Endothelial cell of umbilical vein (primary cell): ENCODE measurements around the gene MYO1C. TPM values are rescaled to one million over a fixed set of nuclear protein-coding genes. Genes with fewer than 3 reads are reported as not detected.
A peak's percentile ranks its signal among the peaks of the same experiment; 100 is the strongest.

Experiments
- BruUV-seq: library from RNA; stranded (reverse); fragments of 400-500 nt; replicated peaks from 2 replicates; lab custom pipeline; 2021; lab: Mats Ljungman, UMichigan
- CTCF ChIA-PET: fragments of 300-600, 350-600 bp; sonication (Branson Sonifier 250); formaldehyde crosslinking; loops from one replicate; lab custom pipeline; 2021; ENCODE audit warnings: antibody characterized with exemption, inconsistent platforms; lab: Charles Lee
- POLR2A ChIA-PET: fragments of 300-600, 350-600 bp; sonication (Branson Sonifier 250); formaldehyde crosslinking; loops from one replicate; lab custom pipeline; 2021; ENCODE audit warnings: antibody characterized with exemption, inconsistent platforms; lab: Charles Lee
- DNase-seq: peaks from one replicate; pipeline ENCODE4 v3.0.0-alpha.2; 2011; ENCODE audit warnings: low read depth, low spot score
- FAIRE-seq: peaks from 2 replicates; lab custom pipeline; 2011; peaks lifted over from hg19 to GRCh38; lab: Jason Lieb, UNC
- H2AFZ ChIP-seq: 2 replicates; pipeline ENCODE4 v1.6.0; 2012; ENCODE audit warnings: low read depth, low read length, control low read depth, inconsistent platforms
- H3K27ac ChIP-seq: 2 replicates; pipeline ENCODE4 v1.5.1; 2011; ENCODE audit warnings: low read depth, mild to moderate bottlenecking, control low read depth, low read length, moderate library complexity; ENCODE audit not compliant: insufficient read depth
- H3K27me3 ChIP-seq, 2 experiments: 2 replicates each; pipeline versions ENCODE4 v1.6.0 to v1.6.1; 2011; ENCODE audit warnings: low read length in 2 of 2, mixed read lengths in 1 of 2; ENCODE audit not compliant: control insufficient read depth in 2 of 2, insufficient read depth in 2 of 2
- H3K36me3 ChIP-seq, 2 experiments: 2 replicates in 1 of 2; 3 replicates in 1 of 2; pipeline ENCODE4 v1.5.1; 2011; ENCODE audit warnings: low read length in 2 of 2, mild to moderate bottlenecking in 1 of 2, moderate library complexity in 1 of 2; ENCODE audit not compliant: control insufficient read depth in 2 of 2, insufficient read depth in 2 of 2; ENCODE audit errors: extremely low read depth in 1 of 2
- H3K4me1 ChIP-seq: 3 replicates; pipeline ENCODE4 v1.5.1; 2011; ENCODE audit warnings: mild to moderate bottlenecking, low read length; ENCODE audit not compliant: control insufficient read depth, insufficient read depth; ENCODE audit errors: extremely low read depth
- H3K4me2 ChIP-seq: 2 replicates; pipeline ENCODE4 v1.6.1; 2011; ENCODE audit warnings: low read length, control low read depth, mixed read lengths; ENCODE audit not compliant: insufficient read depth
- H3K4me3 ChIP-seq, 3 experiments: fragments of 200-600 bp in 1 of 3; sonication (generic), shearing (Covaris generic) in 1 of 3; replicated peaks in 1 of 3; 2 replicates each; pipeline ENCODE4 v1.5.1; 2011 to 2016; ENCODE audit warnings: control low read depth in 3 of 3, low read length in 3 of 3, mild to moderate bottlenecking in 2 of 3, inconsistent platforms in 1 of 3, low read depth in 1 of 3, moderate library complexity in 1 of 3; ENCODE audit not compliant: insufficient read depth in 1 of 3
- H3K79me2 ChIP-seq: 2 replicates; pipeline ENCODE4 v1.6.0; 2012; ENCODE audit warnings: low read length, inconsistent platforms; ENCODE audit not compliant: control insufficient read depth, insufficient read depth
- H3K9ac ChIP-seq: replicated peaks from 2 replicates; pipeline ENCODE3; 2011; ENCODE audit warnings: low read length, control low read depth; ENCODE audit not compliant: insufficient read depth; ENCODE audit errors: extremely low read depth
- H3K9me1 ChIP-seq: replicated peaks from 3 replicates; pipeline ENCODE4 v1.6.0; 2011; ENCODE audit warnings: mild to moderate bottlenecking, low read length; ENCODE audit not compliant: control insufficient read depth, insufficient read depth; ENCODE audit errors: extremely low read depth
- H3K9me3 ChIP-seq: replicated peaks from 2 replicates; pipeline ENCODE4 v1.5.1; 2012; ENCODE audit warnings: low read length, inconsistent platforms; ENCODE audit not compliant: control insufficient read depth, insufficient read depth
- H4K20me1 ChIP-seq: replicated peaks from 2 replicates; pipeline ENCODE3; 2011; ENCODE audit warnings: mild to moderate bottlenecking, low read length; ENCODE audit not compliant: control insufficient read depth, insufficient read depth; ENCODE audit errors: extremely low read depth
- EZH2 ChIP-seq: IDR thresholded peaks from 2 replicates; pipeline ENCODE4 v1.6.1; 2012; ENCODE audit warnings: borderline replicate concordance, low read depth, mild to moderate bottlenecking, moderate library complexity, low read length, inconsistent platforms; ENCODE audit not compliant: severe bottlenecking
- FOS ChIP-seq: IDR thresholded peaks from 2 replicates; pipeline ENCODE4 v1.6.1; 2011; ENCODE audit warnings: mild to moderate bottlenecking, low read length, moderate library complexity, borderline replicate concordance; ENCODE audit not compliant: insufficient read depth
- GATA2 ChIP-seq: IDR thresholded peaks from 2 replicates; pipeline ENCODE4 v1.7.0; 2011; ENCODE audit warnings: low read depth, mild to moderate bottlenecking, moderate library complexity, mixed read lengths, low read length; ENCODE audit not compliant: insufficient read length, insufficient read depth
- JUN ChIP-seq: IDR thresholded peaks from 2 replicates; pipeline ENCODE4 v1.6.1; 2011; ENCODE audit warnings: borderline replicate concordance, low read depth; ENCODE audit not compliant: insufficient read length, insufficient read depth
- MYC ChIP-seq: IDR thresholded peaks from one replicate; pipeline ENCODE4 v1.6.1; 2011; ENCODE audit warnings: mild to moderate bottlenecking, low read depth, low read length
- POLR2A ChIP-seq: IDR thresholded peaks from 2 replicates; pipeline ENCODE4 v1.6.1; 2012; ENCODE audit warnings: low read depth, mild to moderate bottlenecking, control low read depth, low read length
- POLR2AphosphoS5 ChIP-seq: IDR thresholded peaks from 2 replicates; pipeline ENCODE4 v1.6.1; 2012; ENCODE audit warnings: low read depth, mild to moderate bottlenecking, control low read depth, low read length, moderate library complexity; ENCODE audit not compliant: insufficient read depth
- dilution Hi-C: fragments of 300-500 bp; cut with MboI; formaldehyde crosslinking; loops from one replicate; pipeline ENCODE4 v1.15.0; 2019; ENCODE audit warnings: low sequenced_read_pairs; ENCODE audit not compliant: extremely low pct_ligation_motif_present
- intact Hi-C: fragments of 100-400 bp; cut with micrococcal nuclease; formaldehyde crosslinking; loops from one replicate; pipeline ENCODE4 v1.10.0; 2022
- polyA plus RNA-seq, 4 experiments: library from polyadenylated mRNA; depleted of rRNA in 3 of 4; stranded (reverse) in 3 of 4; unstranded in 1 of 4; fragments of >200 nt; gene quantifications; 2 replicates each; pipeline versions ENCODE4 v1.2.1 to v1.2.3, GENCODE V29; 2011 to 2012; ENCODE audit warnings: missing spikeins in 1 of 4
- total RNA-seq: library from RNA; stranded (reverse); gene quantifications from 2 replicates; pipeline ENCODE4 v1.2.3, GENCODE V29; 2021
- TF ChIP-seq, protein P1 (sequence below), 2 donors: IDR thresholded peaks; 1 replicate in 1 of 2; 2 replicates in 1 of 2; pipeline ENCODE4 v1.5.1; 2011; ENCODE audit warnings: low read length in 2 of 2, mild to moderate bottlenecking in 2 of 2, moderate library complexity in 2 of 2, control low read depth in 1 of 2, inconsistent platforms in 1 of 2, low read depth in 1 of 2; ENCODE audit not compliant: insufficient read depth in 1 of 2; ENCODE audit errors: extremely low read depth in 1 of 2
- TF ChIP-seq, protein P2 (sequence below): IDR thresholded peaks from 2 replicates; pipeline ENCODE4 v1.6.1; 2011; ENCODE audit not compliant: insufficient read depth, insufficient read length

Gene MYO1C
- total and polyA plus RNA-seq, 2 donors (not counting 3 experiments of a cell fraction or from before 2014, with no cell fraction given): 141 to 206 TPM

DNA sequence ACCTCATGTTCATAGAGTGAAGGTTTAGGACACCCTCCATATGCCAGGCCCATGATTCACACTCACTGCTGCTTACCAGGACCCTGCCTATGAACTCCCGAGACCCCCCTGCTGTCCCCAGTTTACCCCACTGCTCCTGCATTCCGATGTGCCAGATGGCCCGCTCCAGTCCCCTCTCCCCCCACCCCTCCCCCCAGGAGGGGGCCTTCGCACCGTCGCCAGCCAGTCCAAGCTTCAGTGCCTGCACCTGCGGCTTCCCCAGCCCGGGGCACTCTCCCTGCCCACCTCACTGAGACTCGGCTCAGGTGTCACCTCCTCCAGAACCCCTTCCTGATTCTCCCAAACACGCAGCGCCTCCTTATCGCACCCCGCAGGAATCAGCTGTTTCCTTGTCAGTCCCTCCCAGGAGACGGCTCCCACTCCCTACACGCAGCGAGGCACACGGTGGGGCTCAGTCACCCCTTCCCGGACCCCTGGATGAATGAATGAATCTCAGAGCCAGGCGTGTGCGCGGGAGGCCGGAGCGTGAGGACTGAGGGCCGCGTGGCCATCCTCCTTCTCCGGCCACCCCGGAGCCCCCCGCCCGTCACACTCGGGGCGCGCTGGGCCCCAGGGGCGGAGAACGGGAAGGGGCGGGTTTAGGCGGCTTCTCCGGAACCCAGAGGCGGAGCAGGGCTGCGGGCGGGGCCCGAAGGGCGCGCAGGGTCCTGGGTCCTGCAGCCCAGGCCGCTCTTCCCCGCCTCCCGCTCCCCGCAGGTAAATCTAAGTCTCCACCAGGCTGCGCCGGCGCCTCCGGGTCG is 1.6 kb downstream of the MYO1C start:
- FAIRE-seq (peak; percentile 70), DNase-seq (peak; percentile 59)
- ChIA-PET POLR2A (interaction anchor here (0.8 kb wide), 1 partner anchor 26 kb away, joined by 3 read pairs; the partner anchor contains the start of gene INPP5K), CTCF (interaction anchor here (0.9 to 4.6 kb wide), 2 partner anchors 21 to 25 kb away, joined by 3 to 36 read pairs; partner anchors contain the start of gene INPP5K)
- intact Hi-C loops: no loop called here
- no peaks in the 10 kb centered on the region for H4K20me1 ChIP-seq
- H2AFZ ChIP-seq: no peak overlapping the region
- dilution Hi-C loops: no loop called here
- TF ChIP-seq POLR2A (peak; percentile 51), GATA2 (peak; percentile 42), JUN (no peak)
- no peaks in the 10 kb centered on the region for H3K9me3 ChIP-seq
- H3K9ac ChIP-seq: peak overlapping the region; percentile 27
- no peaks in the 10 kb centered on the region for H3K27me3 ChIP-seq
- H3K79me2 ChIP-seq: peaks cover 29% of the 10 kb centered on the region
- peak overlapping the region; percentile 20 for H3K4me2 ChIP-seq
- no TSS peak for BruUV-seq
- peak overlapping the region; percentile 4 for H3K27ac ChIP-seq
- no peaks in the 10 kb centered on the region for H3K9me1 ChIP-seq
- peaks cover 42% of the 10 kb centered on the region for H3K4me1 ChIP-seq
- H3K36me3 ChIP-seq: peaks cover 1 to 2% of the 10 kb centered on the region in 2 experiments
- H3K4me3 ChIP-seq: peak overlapping the region; percentile 1 to 54 (median 12)

DNA sequence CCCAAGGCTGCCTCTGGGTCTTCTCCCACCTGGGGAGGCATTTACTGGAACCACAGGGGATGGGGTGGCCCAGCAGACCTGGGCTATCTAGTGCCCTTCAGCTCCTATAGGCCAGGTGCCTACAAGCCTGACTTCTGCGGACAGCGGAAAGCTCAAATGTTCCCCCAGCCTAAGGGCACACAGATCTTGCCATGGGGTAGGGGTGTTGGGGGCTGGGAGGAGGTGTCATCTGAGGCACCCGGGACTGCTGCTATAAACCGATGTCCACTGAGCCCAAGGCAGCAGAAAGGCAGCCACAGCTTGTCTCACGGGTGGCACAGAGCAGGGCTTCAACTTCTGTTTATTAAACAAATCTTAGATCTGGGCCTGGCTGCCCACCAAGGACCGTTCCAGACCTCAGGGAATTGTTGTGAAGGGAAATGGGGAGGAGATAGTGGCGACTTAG is 3.6 kb downstream of the MYO1C start:
- CTCF ChIA-PET: interaction anchor here (2.4 to 4.6 kb wide), 3 partner anchors 23 to 123 kb away, joined by 5 to 36 read pairs (median 23); partner anchors contain the start of gene INPP5K
- Histone ChIP-seq H3K4me2 (peak overlapping the region; percentile 15), H3K36me3 (no peaks in the 10 kb centered on the region), H2AFZ (no peak overlapping the region), H3K79me2 (peaks cover 40% of the 10 kb centered on the region), H3K27me3 (no peaks in the 10 kb centered on the region), H3K9ac (peak overlapping the region; percentile 16), H3K4me1 (peaks cover 43% of the 10 kb centered on the region), H4K20me1 (no peaks in the 10 kb centered on the region), H3K4me3 (no peak overlapping the region), H3K9me3 (no peaks in the 10 kb centered on the region), H3K27ac (peak overlapping the region; percentile 61), H3K9me1 (no peaks in the 10 kb centered on the region)
- no TSS peak for BruUV-seq
- dilution Hi-C loops: no loop called here
- FAIRE-seq: no peak
- DNase-seq: no peak
- POLR2A ChIA-PET: interaction anchor here (0.7 kb wide), 1 partner anchor 160 kb away, joined by 4 read pairs; no protein-coding TSS in a partner anchor
- TF ChIP-seq, protein P1, sequence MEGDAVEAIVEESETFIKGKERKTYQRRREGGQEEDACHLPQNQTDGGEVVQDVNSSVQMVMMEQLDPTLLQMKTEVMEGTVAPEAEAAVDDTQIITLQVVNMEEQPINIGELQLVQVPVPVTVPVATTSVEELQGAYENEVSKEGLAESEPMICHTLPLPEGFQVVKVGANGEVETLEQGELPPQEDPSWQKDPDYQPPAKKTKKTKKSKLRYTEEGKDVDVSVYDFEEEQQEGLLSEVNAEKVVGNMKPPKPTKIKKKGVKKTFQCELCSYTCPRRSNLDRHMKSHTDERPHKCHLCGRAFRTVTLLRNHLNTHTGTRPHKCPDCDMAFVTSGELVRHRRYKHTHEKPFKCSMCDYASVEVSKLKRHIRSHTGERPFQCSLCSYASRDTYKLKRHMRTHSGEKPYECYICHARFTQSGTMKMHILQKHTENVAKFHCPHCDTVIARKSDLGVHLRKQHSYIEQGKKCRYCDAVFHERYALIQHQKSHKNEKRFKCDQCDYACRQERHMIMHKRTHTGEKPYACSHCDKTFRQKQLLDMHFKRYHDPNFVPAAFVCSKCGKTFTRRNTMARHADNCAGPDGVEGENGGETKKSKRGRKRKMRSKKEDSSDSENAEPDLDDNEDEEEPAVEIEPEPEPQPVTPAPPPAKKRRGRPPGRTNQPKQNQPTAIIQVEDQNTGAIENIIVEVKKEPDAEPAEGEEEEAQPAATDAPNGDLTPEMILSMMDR (IDR thresholded peaks at IDR 0.05; ENCODE audit: extremely low read depth in 1 of 2, insufficient read depth in 1 of 2, low read depth in 1 of 2, low read length in 2 of 2): no peak
- TF ChIP-seq POLR2AphosphoS5 (no peak), GATA2 (no peak), POLR2A (no peak), EZH2 (no peak), FOS (no peak), JUN (no peak), MYC (no peak)
- TF ChIP-seq, protein P2, sequence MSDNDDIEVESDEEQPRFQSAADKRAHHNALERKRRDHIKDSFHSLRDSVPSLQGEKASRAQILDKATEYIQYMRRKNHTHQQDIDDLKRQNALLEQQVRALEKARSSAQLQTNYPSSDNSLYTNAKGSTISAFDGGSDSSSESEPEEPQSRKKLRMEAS: no peak
- intact Hi-C loops: loop anchor here (1.0 kb wide), 1 partner anchor 33 kb away; the partner anchor contains the start of gene CRK
